GM18861 (cell line): ENCODE measurements around the gene SPATA18.
"Not testable (repeated sequence)": the region's sequence is repeated elsewhere in the genome, so short reads cannot be mapped to it uniquely, and the experiment has no call there.

Experiments used
- ATAC-seq: cut with Tn5 transposase; IDR thresholded peaks from one replicate; pipeline ENCODE4 v1.9.1; 2021; ENCODE audit not compliant: unreplicated experiment

The SPATA18 gene

GRCh38 chr4:52105276-52105675 is 54.2 kb downstream of the SPATA18 start:
- no peak for ATAC-seq

- no peak for ATAC-seq
Measured at GRCh38 chr4:52106191-52106590, 55.1 kb downstream of the SPATA18 start.

- ATAC-seq: no peak
Measured at GRCh38 chr4:52106660-52107059, 55.6 kb downstream of the SPATA18 start.

- ATAC-seq: no peak
Measured at GRCh38 chr4:52107336-52107735, 56.2 kb downstream of the SPATA18 start.

- no peak for ATAC-seq
Measured at GRCh38 chr4:52107745-52108144, 56.6 kb downstream of the SPATA18 start.

- ATAC-seq: no peak
Measured at GRCh38 chr4:52110171-52110570, 59.1 kb downstream of the SPATA18 start.

- ATAC-seq: no peak
Measured at GRCh38 chr4:52111995-52112394, 60.9 kb downstream of the SPATA18 start.

- no peak for ATAC-seq
Measured at GRCh38 chr4:52112411-52112810, 61.3 kb downstream of the SPATA18 start.

- ATAC-seq: no peak
Measured at GRCh38 chr4:52116641-52117040, 65.5 kb downstream of the SPATA18 start.

GRCh38 chr4:52126226-52126625 is 75.1 kb downstream of the SPATA18 start:
- ATAC-seq: no peak

GRCh38 chr4:52126966-52127365 is 75.9 kb downstream of the SPATA18 start:
- no peak for ATAC-seq

GRCh38 chr4:52135171-52135570 is 84.1 kb downstream of the SPATA18 start:
- ATAC-seq: no peak

- ATAC-seq: not testable (repeated sequence)
Measured at GRCh38 chr4:52137152-52137551, 86.0 kb downstream of the SPATA18 start.

- ATAC-seq: no peak
Measured at GRCh38 chr4:52142816-52143215, 91.7 kb downstream of the SPATA18 start.

GRCh38 chr4:52143815-52144214 is 92.7 kb downstream of the SPATA18 start:
- no peak for ATAC-seq

- ATAC-seq: no peak
Measured at GRCh38 chr4:52144372-52144771, 93.3 kb downstream of the SPATA18 start.
